GM23338 (cell line): ENCODE measurements around the gene TOE1.

Source experiments
- CREB1 ChIP-seq: fragments of 250-450 bp; sonication (Bioruptor Pico); IDR thresholded peaks from 2 replicates; pipeline ENCODE4 v1.5.0; 2020; ENCODE audit warnings: low read depth, mild to moderate bottlenecking, moderate library complexity
- CTCF ChIP-seq, 2 experiments: fragments of 200-600 bp in 1 of 2; sonication (generic) in 1 of 2; conservative IDR thresholded peaks; 2 replicates each; pipeline versions ENCODE4 v1.5.1 to v1.6.1; 2016 to 2017; ENCODE audit warnings: antibody characterized with exemption in 2 of 2, low read depth in 2 of 2, mild to moderate bottlenecking in 2 of 2, moderate library complexity in 1 of 2
- EZH2 ChIP-seq: fragments of 200-600 bp; sonication (generic); IDR thresholded peaks from one replicate; pipeline ENCODE4 v1.8.0; 2017; ENCODE audit warnings: antibody characterized with exemption, mild to moderate bottlenecking, low read depth; ENCODE audit not compliant: unreplicated experiment
- EZH2phosphoT487 ChIP-seq: fragments of 200-600 bp; sonication (generic); IDR thresholded peaks from one replicate; pipeline ENCODE4 v1.8.1; 2018; ENCODE audit warnings: antibody characterized with exemption; ENCODE audit not compliant: unreplicated experiment
- JUNB ChIP-seq: IDR thresholded peaks from one replicate; pipeline ENCODE4 v1.6.1; 2016; ENCODE audit warnings: antibody characterized with exemption; ENCODE audit not compliant: unreplicated experiment
- NANOG ChIP-seq: IDR thresholded peaks from 2 replicates; pipeline ENCODE4 v1.6.1; 2016; ENCODE audit warnings: antibody characterized with exemption, borderline replicate concordance
- POLR2AphosphoS5 ChIP-seq: IDR thresholded peaks from 2 replicates; pipeline ENCODE4 v1.6.1; 2016; ENCODE audit warnings: antibody characterized with exemption, low read depth
- REST ChIP-seq: IDR thresholded peaks from one replicate; pipeline ENCODE4 v1.6.1; 2018; ENCODE audit warnings: antibody characterized with exemption; ENCODE audit not compliant: unreplicated experiment
- STAT1 ChIP-seq: IDR thresholded peaks from one replicate; pipeline ENCODE4 v1.6.1; 2016; ENCODE audit warnings: antibody characterized with exemption; ENCODE audit not compliant: unreplicated experiment
- ZNF114 ChIP-seq: fragments of 250-450 bp; sonication (Bioruptor Pico); IDR thresholded peaks from 2 replicates; pipeline ENCODE4 v1.5.0; 2020; ENCODE audit warnings: mild to moderate bottlenecking, moderate library complexity
- TF ChIP-seq, protein P1 (sequence below): IDR thresholded peaks from 2 replicates; pipeline ENCODE4 v1.6.1; 2016; ENCODE audit warnings: antibody characterized with exemption

DNA sequence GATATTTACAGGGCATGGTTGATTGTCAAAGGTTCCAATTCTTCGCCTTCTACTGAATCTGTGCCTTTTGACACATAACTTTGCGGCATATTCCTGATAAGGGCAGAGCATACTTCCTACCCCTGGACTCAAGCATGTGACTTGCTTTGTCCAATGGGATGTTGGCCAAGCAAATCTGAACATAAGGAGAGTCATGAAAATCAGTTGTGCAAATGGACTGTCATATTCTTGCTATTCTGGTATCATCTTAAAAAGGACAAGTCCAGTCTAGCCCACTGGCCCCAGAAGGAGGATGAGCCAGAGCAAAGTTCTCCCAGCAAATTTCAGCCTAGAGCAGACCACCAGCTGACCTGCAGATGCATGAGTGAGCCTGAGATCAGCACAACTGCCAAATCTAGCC, 41.3 kb downstream of the TOE1 start:
- TF ChIP-seq CTCF (conservative IDR thresholded peaks at IDR 0.05; ENCODE audit: low read depth in 2 of 2) (no peak), POLR2AphosphoS5 (no peak), EZH2 (no peak), JUNB (no peak), EZH2phosphoT487 (no peak), NANOG (no peak), REST (no peak), CREB1 (no peak), STAT1 (no peak), ZNF114 (no peak)
- TF ChIP-seq, protein P1, sequence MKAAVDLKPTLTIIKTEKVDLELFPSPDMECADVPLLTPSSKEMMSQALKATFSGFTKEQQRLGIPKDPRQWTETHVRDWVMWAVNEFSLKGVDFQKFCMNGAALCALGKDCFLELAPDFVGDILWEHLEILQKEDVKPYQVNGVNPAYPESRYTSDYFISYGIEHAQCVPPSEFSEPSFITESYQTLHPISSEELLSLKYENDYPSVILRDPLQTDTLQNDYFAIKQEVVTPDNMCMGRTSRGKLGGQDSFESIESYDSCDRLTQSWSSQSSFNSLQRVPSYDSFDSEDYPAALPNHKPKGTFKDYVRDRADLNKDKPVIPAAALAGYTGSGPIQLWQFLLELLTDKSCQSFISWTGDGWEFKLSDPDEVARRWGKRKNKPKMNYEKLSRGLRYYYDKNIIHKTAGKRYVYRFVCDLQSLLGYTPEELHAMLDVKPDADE, result no peak
